H9 (cell line): ENCODE data around the gene CARD11. TPM values are rescaled to one million over a fixed set of nuclear protein-coding genes. Genes with fewer than 3 reads are reported as not detected.

Source experiments
- DNase-seq: peaks from one replicate; pipeline ENCODE4 v3.0.0-alpha.2; 2017
- H2AFZ ChIP-seq: one replicate; pipeline ENCODE4 v1.6.1; 2013; ENCODE audit warnings: mild to moderate bottlenecking, low read length, control low read depth, moderate library complexity
- H2AK5ac ChIP-seq: 2 replicates; pipeline ENCODE4 v1.6.1; 2013; ENCODE audit warnings: low read length, control low read depth, mixed read lengths; ENCODE audit not compliant: insufficient read length
- H2BK120ac ChIP-seq: one replicate; pipeline ENCODE4 v1.6.1; 2013; ENCODE audit warnings: low read depth, mild to moderate bottlenecking, low read length, control low read depth, inconsistent platforms; ENCODE audit not compliant: poor library complexity, severe bottlenecking
- H2BK12ac ChIP-seq: 2 replicates; pipeline ENCODE4 v1.6.1; 2013; ENCODE audit warnings: low read length, control low read depth, mixed read lengths, low read depth; ENCODE audit not compliant: insufficient read length
- H2BK15ac ChIP-seq: 2 replicates; pipeline ENCODE4 v1.6.1; 2013; ENCODE audit warnings: low read depth, low read length, control low read depth
- H2BK20ac ChIP-seq: one replicate; pipeline ENCODE4 v1.6.1; 2013; ENCODE audit warnings: low read depth, mild to moderate bottlenecking, low read length, control low read depth, inconsistent platforms; ENCODE audit not compliant: poor library complexity, severe bottlenecking
- H2BK5ac ChIP-seq: 2 replicates; pipeline ENCODE4 v1.6.1; 2013; ENCODE audit warnings: low read length, control low read depth, mixed read lengths; ENCODE audit not compliant: insufficient read length
- H3K14ac ChIP-seq: 2 replicates; pipeline ENCODE4 v1.6.1; 2013; ENCODE audit warnings: low read length, control low read depth; ENCODE audit not compliant: insufficient read depth
- H3K18ac ChIP-seq: 2 replicates; pipeline ENCODE4 v1.6.1; 2013; ENCODE audit warnings: low read depth, mild to moderate bottlenecking, mixed read lengths, low read length, control low read depth; ENCODE audit not compliant: insufficient read length
- H3K23ac ChIP-seq: 2 replicates; pipeline ENCODE4 v1.6.1; 2013; ENCODE audit warnings: low read length, control low read depth, mixed read lengths, low read depth; ENCODE audit not compliant: insufficient read length
- H3K23me2 ChIP-seq: 2 replicates; pipeline ENCODE4 v1.6.1; 2013; ENCODE audit warnings: low read depth, mild to moderate bottlenecking, mixed read lengths, low read length, control low read depth; ENCODE audit not compliant: insufficient read length, poor library complexity, severe bottlenecking
- H3K27ac ChIP-seq: 2 replicates; pipeline ENCODE4 v1.5.1; 2013; ENCODE audit warnings: low read length, control low read depth, mixed read lengths, low read depth; ENCODE audit not compliant: insufficient read length
- H3K27me3 ChIP-seq: 2 replicates; pipeline ENCODE4 v1.6.1; 2013; ENCODE audit warnings: low read length, control low read depth, inconsistent platforms; ENCODE audit not compliant: insufficient read depth
- H3K4ac ChIP-seq: 2 replicates; pipeline ENCODE4 v1.6.1; 2013; ENCODE audit warnings: low read depth, mild to moderate bottlenecking, control low read depth, inconsistent platforms, low read length, moderate library complexity
- H3K4me1 ChIP-seq: 2 replicates; pipeline ENCODE4 v1.6.1; 2013; ENCODE audit warnings: low read length, control low read depth, inconsistent platforms; ENCODE audit not compliant: insufficient read depth
- H3K4me2 ChIP-seq: 2 replicates; pipeline ENCODE4 v1.6.1; 2013; ENCODE audit warnings: low read length, control low read depth, mixed read lengths; ENCODE audit not compliant: insufficient read length, insufficient read depth
- H3K56ac ChIP-seq: 2 replicates; pipeline ENCODE4 v1.6.1; 2013; ENCODE audit warnings: low read depth, mild to moderate bottlenecking, mixed read lengths, low read length, control low read depth; ENCODE audit not compliant: insufficient read length
- H3K79me1 ChIP-seq: 2 replicates; pipeline ENCODE4 v1.6.1; 2013; ENCODE audit warnings: low read depth, mild to moderate bottlenecking, moderate library complexity, low read length, control low read depth, inconsistent platforms; ENCODE audit not compliant: insufficient read depth, poor library complexity, severe bottlenecking
- H3K79me2 ChIP-seq: 2 replicates; pipeline ENCODE4 v1.6.1; 2013; ENCODE audit warnings: low read length, control low read depth, inconsistent platforms; ENCODE audit not compliant: insufficient read depth
- H3K9ac ChIP-seq: 2 replicates; pipeline ENCODE4 v1.6.1; 2013; ENCODE audit warnings: low read length, control low read depth, mixed read lengths; ENCODE audit not compliant: insufficient read length; ENCODE audit errors: extremely low read depth
- H3K9me3 ChIP-seq: one replicate; pipeline ENCODE4 v1.6.1; 2013; ENCODE audit warnings: low read depth, low read length, inconsistent platforms; ENCODE audit not compliant: control insufficient read depth
- H3T11ph ChIP-seq: one replicate; pipeline ENCODE4 v1.6.1; 2013; ENCODE audit warnings: mild to moderate bottlenecking, low read length, control low read depth, inconsistent platforms
- H4K20me1 ChIP-seq: one replicate; pipeline ENCODE4 v1.6.1; 2013; ENCODE audit not compliant: control insufficient read depth, insufficient read length, insufficient read depth
- H4K5ac ChIP-seq: 2 replicates; pipeline ENCODE4 v1.6.1; 2013; ENCODE audit warnings: low read depth, mild to moderate bottlenecking, mixed read lengths, low read length, control low read depth; ENCODE audit not compliant: insufficient read length
- H4K8ac ChIP-seq: replicated peaks from 2 replicates; pipeline ENCODE4 v1.6.1; 2013; ENCODE audit warnings: low read length, control low read depth, mixed read lengths, low read depth; ENCODE audit not compliant: insufficient read length
- H4K91ac ChIP-seq: 2 replicates; pipeline ENCODE4 v1.6.1; 2013; ENCODE audit warnings: low read depth, mild to moderate bottlenecking, moderate library complexity, mixed read lengths, low read length, control low read depth; ENCODE audit not compliant: insufficient read length
- H3K27ac Mint-ChIP-seq, 3 experiments: 2 replicates in 2 of 3; 3 replicates in 1 of 3; pipeline ENCODE4 v1.8.0; 2020 to 2021; ENCODE audit warnings: mixed read lengths in 3 of 3, mild to moderate bottlenecking in 1 of 3, moderate library complexity in 1 of 3
- H3K27me3 Mint-ChIP-seq: 2 replicates; pipeline ENCODE4 v1.8.0; 2021; ENCODE audit warnings: low read depth, mild to moderate bottlenecking, moderate library complexity, mixed read lengths
- H3K36me3 Mint-ChIP-seq, 3 experiments: 2 replicates in 2 of 3; 3 replicates in 1 of 3; pipeline ENCODE4 v1.8.0; 2020 to 2021; ENCODE audit warnings: low read depth in 3 of 3, mixed read lengths in 3 of 3; ENCODE audit not compliant: insufficient read depth in 1 of 3
- H3K4me1 Mint-ChIP-seq, 2 experiments: 2 replicates each; pipeline ENCODE4 v1.8.0; 2020; ENCODE audit warnings: mixed read lengths in 2 of 2
- H3K4me3 Mint-ChIP-seq, 2 experiments: 2 replicates in 1 of 2; 3 replicates in 1 of 2; pipeline ENCODE4 v1.8.0; 2020 to 2021; ENCODE audit warnings: mild to moderate bottlenecking in 2 of 2, mixed read lengths in 2 of 2, moderate library complexity in 1 of 2
- H3K9me3 Mint-ChIP-seq, 2 experiments: 2 replicates in 1 of 2; 3 replicates in 1 of 2; pipeline ENCODE4 v1.8.0; 2020; ENCODE audit warnings: mild to moderate bottlenecking in 2 of 2, mixed read lengths in 2 of 2, moderate library complexity in 1 of 2
- CTCF ChIP-seq: fragments of 200-600 bp; sonication (generic); conservative IDR thresholded peaks from 3 replicates; pipeline ENCODE4 v1.8.0; 2021; ENCODE audit warnings: antibody characterized with exemption, mild to moderate bottlenecking
- total RNA-seq: library from RNA; stranded (reverse); gene quantifications from 2 replicates; pipeline ENCODE4 v1.2.1, GENCODE V29; 2021

Gene CARD11
- total RNA-seq, 1 experiment from 2014 or later: 20.0 TPM

GRCh38 chr7:2940466-2940865 lies 103.2 kb downstream of the CARD11 start:
- no peaks in the 10 kb centered on the region for H3K4me1 ChIP-seq

More at GRCh38 chr7:2940466-2940865, 103.2 kb downstream of the CARD11 start:
- Histone ChIP-seq H3K23me2 (no peaks in the 10 kb centered on the region), H3K79me2 (no peaks in the 10 kb centered on the region), H4K8ac (no peak overlapping the region), H2BK15ac (no peak overlapping the region), H3K27ac (no peak overlapping the region), H4K91ac (no peak overlapping the region), H3K23ac (no peak overlapping the region), H3K4ac (no peak overlapping the region), H3T11ph (no peak overlapping the region), H4K20me1 (no peaks in the 10 kb centered on the region), H4K5ac (no peak overlapping the region), H3K27me3 (no peaks in the 10 kb centered on the region), H2BK20ac (no peak overlapping the region), H2BK12ac (no peak overlapping the region), H3K56ac (no peak overlapping the region), H3K9ac (no peak overlapping the region), H3K4me2 (no peak overlapping the region), H3K79me1 (no peaks in the 10 kb centered on the region), H3K9me3 (no peaks in the 10 kb centered on the region), H2AFZ (no peak overlapping the region), H2AK5ac (no peak overlapping the region), H3K14ac (no peak overlapping the region), H2BK120ac (no peak overlapping the region), H3K18ac (no peak overlapping the region), H2BK5ac (no peak overlapping the region)
- Mint-ChIP-seq H3K4me1 (peaks cover 3 to 9% of the 10 kb centered on the region in 2 experiments), H3K4me3 (no peak overlapping the region), H3K27ac (no peak overlapping the region), H3K9me3 (no peaks in the 10 kb centered on the region), H3K36me3 (peaks cover 8 to 34% (median 13%) of the 10 kb centered on the region in 3 experiments), H3K27me3 (no peaks in the 10 kb centered on the region)
- DNase-seq: no peak
- TF ChIP-seq CTCF: no peak
